ENCODE results near the gene TTF1.

Gene TTF1

DNA sequence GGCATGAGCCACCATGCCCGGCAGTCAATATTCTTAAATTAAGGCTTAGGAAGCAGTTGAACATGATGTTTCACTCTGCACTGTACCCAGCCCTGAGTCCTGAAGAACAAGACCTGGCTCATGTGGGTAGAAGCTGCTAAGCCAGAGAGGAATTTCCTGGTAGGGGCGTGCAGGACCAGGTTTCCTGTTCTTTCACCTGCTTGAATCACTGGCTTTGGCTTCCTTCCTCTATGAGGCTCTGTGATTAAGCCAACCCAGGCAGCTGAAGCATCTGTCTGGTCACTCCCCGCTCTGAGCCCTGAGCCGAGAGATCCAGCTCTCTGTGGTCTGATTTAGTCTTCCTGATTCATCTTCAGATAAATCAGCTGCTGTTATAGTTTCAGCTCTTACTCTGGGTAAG is 32.5 kb upstream of the TTF1 start:
- H3K27ac ChIP-seq (ENCODE audit: low read depth, low read length) = no peak overlapping the region
- H3K9me3 ChIP-seq (ENCODE audit: control insufficient read depth in 5 of 5, low read length in 5 of 5) = no peaks in the 10 kb centered on the region
- no peak overlapping the region for H3K4me3 ChIP-seq (ENCODE audit: low read depth in 1 of 5, low read length in 5 of 5)
- H3K4me1 ChIP-seq (ENCODE audit: control insufficient read depth in 5 of 5, insufficient read depth in 5 of 5, low read length in 5 of 5) = peaks cover 0 to 2% (median 0%) of the 10 kb centered on the region in 5 donors
- no peaks in the 10 kb centered on the region for H3K36me3 ChIP-seq (ENCODE audit: control insufficient read depth in 5 of 5, insufficient read depth in 5 of 5, low read length in 5 of 5)
- H3K9ac ChIP-seq (ENCODE audit: low read length in 5 of 5) = no peak overlapping the region
- H3K27me3 ChIP-seq (ENCODE audit: control insufficient read depth in 5 of 5, insufficient read depth in 4 of 5, low read length in 5 of 5) = peaks cover 15 to 26% (median 18%) of the 10 kb centered on the region in 5 donors

DNA sequence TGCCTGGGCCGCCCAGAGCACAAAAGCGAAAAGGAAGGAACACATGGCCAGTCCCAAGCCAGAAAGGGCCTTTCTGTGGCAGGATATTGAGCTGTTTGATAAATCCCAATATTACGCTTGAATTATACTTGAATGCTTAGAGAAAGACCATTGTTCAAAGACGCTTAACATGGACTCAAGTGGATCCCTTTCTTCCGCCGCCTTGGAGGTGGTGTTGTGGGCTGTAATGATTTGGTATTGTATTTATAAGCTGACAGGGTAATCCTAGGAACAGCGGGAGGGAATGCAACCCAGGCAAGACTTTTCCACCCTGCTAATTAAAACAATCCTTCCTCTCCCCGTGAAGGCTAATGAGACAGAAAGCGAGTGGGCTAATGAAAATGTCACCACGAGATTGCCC is 28.2 kb upstream of the TTF1 start:
- H3K36me3 ChIP-seq (ENCODE audit: control insufficient read depth in 5 of 5, insufficient read depth in 5 of 5, low read length in 5 of 5) = no peaks in the 10 kb centered on the region
- H3K9me3 ChIP-seq (ENCODE audit: control insufficient read depth in 5 of 5, low read length in 5 of 5) = no peaks in the 10 kb centered on the region
- H3K27me3 ChIP-seq (ENCODE audit: control insufficient read depth in 5 of 5, insufficient read depth in 4 of 5, low read length in 5 of 5) = peaks cover 3 to 10% (median 7%) of the 10 kb centered on the region in 5 donors
- no peak overlapping the region for H3K4me3 ChIP-seq (ENCODE audit: low read depth in 1 of 5, low read length in 5 of 5)
- no peak overlapping the region for H3K9ac ChIP-seq (ENCODE audit: low read length in 5 of 5)
- no peak overlapping the region for H3K27ac ChIP-seq (ENCODE audit: low read depth, low read length)
- H3K4me1 ChIP-seq (ENCODE audit: control insufficient read depth in 5 of 5, insufficient read depth in 5 of 5, low read length in 5 of 5) = peaks cover 0 to 2% (median 0%) of the 10 kb centered on the region in 5 donors

DNA sequence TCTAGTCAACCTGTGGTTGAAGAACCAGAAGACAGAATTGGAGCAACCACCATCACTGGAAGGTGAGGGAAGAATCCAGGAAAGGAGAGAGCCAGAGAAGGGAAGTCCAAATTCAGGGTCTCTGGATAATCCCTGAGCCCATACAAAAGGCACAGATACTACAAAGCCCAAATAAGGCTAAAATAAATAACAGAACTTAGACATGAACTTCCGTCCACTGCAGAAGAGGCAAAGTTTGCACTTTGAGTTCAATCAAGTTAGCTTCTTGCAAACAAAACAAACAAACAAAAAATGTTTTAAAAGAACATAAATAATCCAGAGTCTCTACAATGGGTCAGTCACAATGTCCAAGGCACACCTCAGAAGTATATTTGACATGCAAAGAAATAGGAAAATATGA is 24.4 kb upstream of the TTF1 start:
- Histone ChIP-seq H3K36me3 (ENCODE audit: control insufficient read depth in 5 of 5, insufficient read depth in 5 of 5, low read length in 5 of 5) (no peaks in the 10 kb centered on the region), H3K9ac (ENCODE audit: low read length in 5 of 5) (no peak overlapping the region), H3K4me3 (ENCODE audit: low read depth in 1 of 5, low read length in 5 of 5) (no peak overlapping the region), H3K27me3 (ENCODE audit: control insufficient read depth in 5 of 5, insufficient read depth in 4 of 5, low read length in 5 of 5) (peaks cover 4 to 25% (median 14%) of the 10 kb centered on the region in 5 donors), H3K4me1 (ENCODE audit: control insufficient read depth in 5 of 5, insufficient read depth in 5 of 5, low read length in 5 of 5) (no peaks in the 10 kb centered on the region), H3K27ac (ENCODE audit: low read depth, low read length) (no peak overlapping the region), H3K9me3 (ENCODE audit: control insufficient read depth in 5 of 5, low read length in 5 of 5) (no peaks in the 10 kb centered on the region)

DNA sequence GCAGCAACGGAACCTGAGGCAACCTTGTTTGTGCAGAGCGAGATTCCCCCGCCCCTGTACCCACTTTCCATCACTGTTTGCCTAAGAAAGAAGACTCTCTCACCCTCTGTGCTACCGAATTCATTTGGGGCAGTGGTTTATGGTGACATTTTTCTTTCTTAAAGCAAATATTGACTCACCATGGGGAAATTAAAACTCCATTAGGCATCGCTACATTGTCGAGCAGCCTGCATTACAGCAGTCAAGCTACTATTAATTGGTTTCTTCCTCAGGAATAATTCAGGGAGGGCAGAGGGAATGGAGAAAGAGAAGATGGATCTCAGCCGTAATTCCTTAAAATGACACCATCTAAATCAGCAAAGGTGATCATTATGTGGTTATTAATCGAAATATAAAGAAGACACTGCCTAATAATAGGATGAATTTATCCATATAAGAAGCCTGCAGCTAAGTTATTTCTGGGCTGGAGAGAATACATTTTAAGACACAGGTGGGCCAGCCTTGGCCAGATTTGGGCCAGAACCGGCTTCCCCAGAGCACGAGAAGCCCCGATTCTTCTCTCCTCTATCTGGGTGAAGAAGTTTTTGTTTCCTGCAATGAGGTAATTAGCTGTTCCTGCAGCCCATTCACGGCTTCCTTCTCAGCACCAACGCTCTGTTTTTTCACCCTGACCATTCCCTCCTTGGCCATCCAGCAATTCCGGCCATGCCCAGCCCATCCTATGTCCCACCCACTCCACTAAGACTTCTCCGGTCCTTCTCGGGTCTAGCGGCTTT is 20.2 kb upstream of the TTF1 start:
- Histone ChIP-seq H3K36me3 (ENCODE audit: control insufficient read depth in 5 of 5, insufficient read depth in 5 of 5, low read length in 5 of 5) (no peaks in the 10 kb centered on the region), H3K27me3 (ENCODE audit: control insufficient read depth in 5 of 5, insufficient read depth in 4 of 5, low read length in 5 of 5) (peaks cover 17 to 43% (median 31%) of the 10 kb centered on the region in 5 donors), H3K4me1 (ENCODE audit: control insufficient read depth in 5 of 5, insufficient read depth in 5 of 5, low read length in 5 of 5) (no peaks in the 10 kb centered on the region), H3K4me3 (ENCODE audit: low read depth in 1 of 5, low read length in 5 of 5) (no peak overlapping the region), H3K9ac (ENCODE audit: low read length in 5 of 5) (no peak overlapping the region), H3K27ac (ENCODE audit: low read depth, low read length) (no peak overlapping the region), H3K9me3 (ENCODE audit: control insufficient read depth in 5 of 5, low read length in 5 of 5) (peaks cover 0 to 6% (median 5%) of the 10 kb centered on the region in 5 donors)

DNA sequence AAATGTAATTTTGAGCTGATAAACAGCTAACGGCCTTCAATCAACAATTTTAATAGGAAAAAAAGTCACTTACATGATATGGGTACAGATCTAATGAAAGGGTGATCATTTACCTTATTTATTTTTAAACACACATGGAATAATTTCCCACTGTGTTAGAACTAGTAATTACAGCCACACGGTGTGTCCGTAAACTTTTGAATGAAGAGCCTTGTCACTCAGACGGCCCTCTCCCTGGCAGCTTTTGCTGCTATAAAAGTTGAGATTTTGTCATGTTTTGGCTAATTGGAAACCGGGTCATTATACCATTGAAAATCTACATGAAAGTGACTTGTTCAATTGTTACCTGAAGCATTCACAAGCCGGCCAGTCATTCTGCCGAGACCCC is 19.0 kb upstream of the TTF1 start:
- no peak overlapping the region for H3K9ac ChIP-seq (ENCODE audit: low read length in 5 of 5)
- H3K4me1 ChIP-seq (ENCODE audit: control insufficient read depth in 5 of 5, insufficient read depth in 5 of 5, low read length in 5 of 5) = no peaks in the 10 kb centered on the region
- no peak overlapping the region for H3K27ac ChIP-seq (ENCODE audit: low read depth, low read length)
- H3K36me3 ChIP-seq (ENCODE audit: control insufficient read depth in 5 of 5, insufficient read depth in 5 of 5, low read length in 5 of 5) = no peaks in the 10 kb centered on the region
- H3K9me3 ChIP-seq (ENCODE audit: control insufficient read depth in 5 of 5, low read length in 5 of 5) = peaks cover 0 to 6% (median 5%) of the 10 kb centered on the region in 5 donors
- no peak overlapping the region for H3K4me3 ChIP-seq (ENCODE audit: low read depth in 1 of 5, low read length in 5 of 5)
- peaks cover 17 to 40% (median 34%) of the 10 kb centered on the region in 5 donors for H3K27me3 ChIP-seq (ENCODE audit: control insufficient read depth in 5 of 5, insufficient read depth in 4 of 5, low read length in 5 of 5)

DNA sequence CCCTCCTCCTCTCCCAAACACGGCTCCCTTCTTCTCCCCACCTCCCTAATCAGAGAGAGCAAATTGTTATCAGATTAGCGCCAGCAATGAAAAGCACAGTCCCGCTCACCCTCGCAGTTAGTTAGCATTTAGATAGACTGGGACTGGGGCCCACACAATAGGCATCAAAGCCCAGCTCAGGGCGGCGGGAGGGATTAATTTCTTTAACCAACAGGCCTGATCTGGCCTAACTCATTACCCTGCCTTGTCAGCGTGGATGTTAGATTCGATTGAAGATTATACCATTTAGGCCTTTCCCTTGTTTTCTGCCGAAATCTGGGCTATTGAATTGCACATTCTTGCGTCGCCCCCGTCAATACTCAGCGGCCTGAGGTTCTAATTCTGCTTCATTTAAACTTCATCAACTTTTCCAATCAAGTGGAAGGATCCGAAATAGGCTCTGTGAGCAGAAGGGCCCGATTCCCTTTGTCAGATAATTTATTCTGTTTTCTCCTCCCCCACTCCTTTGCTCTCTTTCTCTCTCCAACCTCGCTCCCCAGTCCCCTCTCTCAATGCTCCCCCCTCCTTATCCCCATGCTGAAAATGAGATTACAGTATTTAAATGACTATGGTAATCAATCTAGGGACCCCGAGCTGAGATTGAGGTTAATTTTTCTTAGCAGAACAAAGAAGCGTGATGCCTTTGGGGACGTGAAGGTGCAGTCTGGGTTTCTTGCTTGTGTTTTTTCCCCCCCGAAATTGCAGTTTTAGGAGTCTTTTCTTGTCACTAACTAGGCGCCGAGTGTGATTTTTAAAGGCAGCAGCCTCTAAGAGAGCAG is 18.4 kb upstream of the TTF1 start:
- no peaks in the 10 kb centered on the region for H3K4me1 ChIP-seq (ENCODE audit: control insufficient read depth in 5 of 5, insufficient read depth in 5 of 5, low read length in 5 of 5)
- H3K36me3 ChIP-seq (ENCODE audit: control insufficient read depth in 5 of 5, insufficient read depth in 5 of 5, low read length in 5 of 5) = no peaks in the 10 kb centered on the region
- H3K9ac ChIP-seq (ENCODE audit: low read length in 5 of 5) = no peak overlapping the region
- peaks cover 17 to 41% (median 34%) of the 10 kb centered on the region in 5 donors for H3K27me3 ChIP-seq (ENCODE audit: control insufficient read depth in 5 of 5, insufficient read depth in 4 of 5, low read length in 5 of 5)
- H3K4me3 ChIP-seq (ENCODE audit: low read depth in 1 of 5, low read length in 5 of 5) = no peak overlapping the region
- H3K9me3 ChIP-seq (ENCODE audit: control insufficient read depth in 5 of 5, low read length in 5 of 5) = peaks cover 0 to 6% (median 5%) of the 10 kb centered on the region in 5 donors
- no peak overlapping the region for H3K27ac ChIP-seq (ENCODE audit: low read depth, low read length)

DNA sequence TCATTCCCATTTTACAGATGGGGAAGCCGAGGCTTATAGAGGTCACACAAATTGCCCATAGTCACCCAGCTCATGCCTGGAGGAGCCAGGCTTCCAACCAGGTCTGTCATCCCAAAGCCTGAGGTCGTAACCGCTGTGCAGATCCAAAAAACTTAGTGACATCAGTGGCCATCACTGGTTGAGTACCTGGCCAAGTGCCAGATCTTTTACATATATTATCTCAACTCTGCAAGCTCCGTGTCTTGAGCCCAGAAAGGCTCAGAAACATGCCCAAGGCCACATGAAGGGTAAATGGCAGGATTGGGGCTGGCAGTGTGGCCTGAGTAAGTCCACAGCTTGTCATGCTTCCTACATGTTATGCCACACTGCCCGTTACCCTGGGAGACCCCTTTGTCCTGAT is 16.9 kb upstream of the TTF1 start:
- H3K36me3 ChIP-seq (ENCODE audit: control insufficient read depth in 5 of 5, insufficient read depth in 5 of 5, low read length in 5 of 5) = no peaks in the 10 kb centered on the region
- no peak overlapping the region for H3K9ac ChIP-seq (ENCODE audit: low read length in 5 of 5)
- peaks cover 15 to 52% (median 37%) of the 10 kb centered on the region in 5 donors for H3K27me3 ChIP-seq (ENCODE audit: control insufficient read depth in 5 of 5, insufficient read depth in 4 of 5, low read length in 5 of 5)

DNA sequence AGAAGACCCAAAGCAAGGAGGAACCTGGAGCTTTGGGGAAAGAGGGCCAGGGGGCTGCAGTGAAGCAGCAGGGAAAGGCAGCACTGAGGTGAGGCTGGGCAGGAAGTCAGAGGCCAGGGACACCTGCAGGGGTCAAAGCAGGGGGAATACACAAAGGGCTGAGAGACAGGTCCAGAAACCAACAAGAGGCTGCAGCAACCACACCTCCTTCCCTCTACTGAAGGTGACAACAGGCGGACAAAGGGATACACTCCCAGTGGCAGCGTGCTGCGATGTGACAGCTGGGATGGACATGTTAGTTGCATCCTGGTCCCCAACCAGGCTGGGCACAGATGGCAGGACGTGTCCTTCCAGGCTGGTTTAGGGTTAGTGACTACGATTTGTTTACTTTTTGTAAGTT is 15.9 kb upstream of the TTF1 start:
- no peak overlapping the region for H3K4me3 ChIP-seq (ENCODE audit: low read depth in 1 of 5, low read length in 5 of 5)
- no peak overlapping the region for H3K27ac ChIP-seq (ENCODE audit: low read depth, low read length)
- peaks cover 0 to 6% (median 5%) of the 10 kb centered on the region in 5 donors for H3K9me3 ChIP-seq (ENCODE audit: control insufficient read depth in 5 of 5, low read length in 5 of 5)
- no peak overlapping the region for H3K9ac ChIP-seq (ENCODE audit: low read length in 5 of 5)
- H3K36me3 ChIP-seq (ENCODE audit: control insufficient read depth in 5 of 5, insufficient read depth in 5 of 5, low read length in 5 of 5) = no peaks in the 10 kb centered on the region
- H3K27me3 ChIP-seq (ENCODE audit: control insufficient read depth in 5 of 5, insufficient read depth in 4 of 5, low read length in 5 of 5) = peaks cover 21 to 59% (median 39%) of the 10 kb centered on the region in 5 donors
- H3K4me1 ChIP-seq (ENCODE audit: control insufficient read depth in 5 of 5, insufficient read depth in 5 of 5, low read length in 5 of 5) = no peaks in the 10 kb centered on the region

More for the DNA sequence above, 16.9 kb upstream of the TTF1 start:
- Histone ChIP-seq H3K4me1 (ENCODE audit: control insufficient read depth in 5 of 5, insufficient read depth in 5 of 5, low read length in 5 of 5) (no peaks in the 10 kb centered on the region), H3K27ac (ENCODE audit: low read depth, low read length) (no peak overlapping the region), H3K9me3 (ENCODE audit: control insufficient read depth in 5 of 5, low read length in 5 of 5) (peaks cover 0 to 6% (median 5%) of the 10 kb centered on the region in 5 donors), H3K4me3 (ENCODE audit: low read depth in 1 of 5, low read length in 5 of 5) (no peak overlapping the region)

DNA sequence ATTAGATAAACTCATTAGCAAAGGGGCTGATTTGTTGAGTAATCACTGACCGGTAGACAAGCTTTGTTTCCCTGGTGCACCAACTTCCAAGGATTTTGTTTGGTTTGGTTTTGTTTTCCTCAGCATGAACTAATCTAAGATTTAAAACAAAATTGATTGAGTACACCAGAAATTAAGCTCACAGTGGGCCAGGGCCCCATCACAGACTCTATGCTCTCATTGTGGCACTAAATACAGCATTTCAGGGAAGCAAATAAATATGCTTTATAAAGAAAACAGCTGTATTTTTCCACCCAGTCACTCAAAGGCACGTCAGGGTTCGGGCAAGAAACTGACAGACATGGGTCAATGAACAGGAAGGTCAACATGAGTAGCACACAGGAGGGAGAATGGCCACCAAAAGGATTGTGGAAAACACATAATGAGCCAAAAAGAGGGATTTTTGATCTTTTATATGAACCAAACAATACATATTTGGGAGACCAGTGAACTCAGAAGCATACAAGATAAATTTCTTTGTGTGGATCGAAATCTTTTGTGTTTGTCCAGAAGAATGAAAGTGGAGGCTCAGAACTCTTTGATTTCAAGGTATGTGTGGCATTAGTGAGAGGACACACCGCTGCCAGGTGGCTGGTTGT is 12.2 kb upstream of the TTF1 start:
- H3K4me3 ChIP-seq (ENCODE audit: low read depth in 1 of 5, low read length in 5 of 5) = no peak overlapping the region
- H3K4me1 ChIP-seq (ENCODE audit: control insufficient read depth in 5 of 5, insufficient read depth in 5 of 5, low read length in 5 of 5) = no peaks in the 10 kb centered on the region
- H3K27me3 ChIP-seq (ENCODE audit: control insufficient read depth in 5 of 5, insufficient read depth in 4 of 5, low read length in 5 of 5) = peaks cover 27 to 63% (median 44%) of the 10 kb centered on the region in 5 donors
- H3K9me3 ChIP-seq (ENCODE audit: control insufficient read depth in 5 of 5, low read length in 5 of 5) = peaks cover 0 to 6% (median 5%) of the 10 kb centered on the region in 5 donors
- no peak overlapping the region for H3K27ac ChIP-seq (ENCODE audit: low read depth, low read length)
- no peak overlapping the region for H3K9ac ChIP-seq (ENCODE audit: low read length in 5 of 5)
- H3K36me3 ChIP-seq (ENCODE audit: control insufficient read depth in 5 of 5, insufficient read depth in 5 of 5, low read length in 5 of 5) = no peaks in the 10 kb centered on the region
